KBM-7 (cell line): Measurements from ENCODE around the gene PHF1.

Experiments
- DNase-seq: peaks from one replicate; pipeline ENCODE4 v3.0.0-alpha.2; 2015
- in situ Hi-C: fragments of 300-500 bp; cut with MboI; formaldehyde crosslinking; loops from 2 replicates; pipeline ENCODE4 v1.14.3; 2020; ENCODE audit warnings: low sequenced_read_pairs, low pct_unique_long_range_greater_than_20kb, mixed read lengths

PHF1 gene

GRCh38 chr6:33428966-33429749 is 18.3 kb downstream of the PHF1 start:
- no peak for DNase-seq
- in situ Hi-C loops = no loop called here

- in situ Hi-C loops = no loop called here
- DNase-seq = no peak
Measured at GRCh38 chr6:33429750-33430052, 18.9 kb downstream of the PHF1 start.

GRCh38 chr6:33430334-33430733 is 19.5 kb downstream of the PHF1 start:
- in situ Hi-C loops = no loop called here
- DNase-seq = no peak

GRCh38 chr6:33430991-33431879 is 20.4 kb downstream of the PHF1 start:
- in situ Hi-C loops = no loop called here
- peak; percentile 70 for DNase-seq

GRCh38 chr6:33431880-33432541 is 21.2 kb downstream of the PHF1 start:
- peak; percentile 22 for DNase-seq
- in situ Hi-C loops = no loop called here

- no peak for DNase-seq
- in situ Hi-C loops = no loop called here
Measured at GRCh38 chr6:33432546-33432945, 21.7 kb downstream of the PHF1 start.

- in situ Hi-C loops = no loop called here
- DNase-seq = no peak
Measured at GRCh38 chr6:33433001-33433543, 22.3 kb downstream of the PHF1 start.

- in situ Hi-C loops = no loop called here
- DNase-seq = no peak
Measured at GRCh38 chr6:33433544-33434191, 22.9 kb downstream of the PHF1 start.

GRCh38 chr6:33434961-33435360 is 24.1 kb downstream of the PHF1 start:
- DNase-seq = no peak
- in situ Hi-C loops = no loop called here

GRCh38 chr6:33437666-33438065 is 26.9 kb downstream of the PHF1 start:
- in situ Hi-C loops = no loop called here
- no peak for DNase-seq

GRCh38 chr6:33438978-33439594 is 28.3 kb downstream of the PHF1 start:
- in situ Hi-C loops = no loop called here

GRCh38 chr6:33439956-33440648 is 29.3 kb downstream of the PHF1 start:
- in situ Hi-C loops = no loop called here
- no peak for DNase-seq

More at GRCh38 chr6:33438978-33439594, 28.3 kb downstream of the PHF1 start:
- DNase-seq = no peak

- in situ Hi-C loops = no loop called here
Measured at GRCh38 chr6:33440649-33441309, 30.0 kb downstream of the PHF1 start.

GRCh38 chr6:33441457-33441856 is 30.6 kb downstream of the PHF1 start:
- DNase-seq = no peak
- in situ Hi-C loops = no loop called here

More at GRCh38 chr6:33440649-33441309, 30.0 kb downstream of the PHF1 start:
- DNase-seq = no peak

- in situ Hi-C loops = no loop called here
- DNase-seq = no peak
Measured at GRCh38 chr6:33442283-33442682, 31.5 kb downstream of the PHF1 start.

- DNase-seq = no peak
- in situ Hi-C loops = no loop called here
Measured at GRCh38 chr6:33443025-33443424, 32.2 kb downstream of the PHF1 start.

- in situ Hi-C loops = no loop called here
- no peak for DNase-seq
Measured at GRCh38 chr6:33443619-33444504, 33.0 kb downstream of the PHF1 start.
